ENCODE data around the gene CCDC15.

CCDC15 gene

GRCh38 chr11:124930799-124931198 is 23.2 kb upstream of the CCDC15 start:
- DNase-seq = no peak
- TF ChIP-seq GATA1 (IDR thresholded peaks at IDR 0.05; ENCODE audit: low read depth, low read length) (no peak), POLR2A (IDR thresholded peaks at IDR 0.05; ENCODE audit: low read length) (no peak)

GRCh38 chr11:124934862-124935547 is 19.0 kb upstream of the CCDC15 start:
- DNase-seq = no peak
- no peak for TF ChIP-seq POLR2A (IDR thresholded peaks at IDR 0.05; ENCODE audit: low read length)
- TF ChIP-seq GATA1 (IDR thresholded peaks at IDR 0.05; ENCODE audit: low read depth, low read length) = no peak

- TF ChIP-seq GATA1 (IDR thresholded peaks at IDR 0.05; ENCODE audit: low read depth, low read length) (no peak), POLR2A (IDR thresholded peaks at IDR 0.05; ENCODE audit: low read length) (no peak)
Measured at GRCh38 chr11:124935548-124936514, 18.2 kb upstream of the CCDC15 start, which contains the start of gene HEPACAM. TSS of gene HEPACAM (minus strand) at chr11:124936047. CDS start at chr11:124936006, 41 bp downstream.

GRCh38 chr11:124937336-124937935 is 16.6 kb upstream of the CCDC15 start:
- no peak for DNase-seq
- TF ChIP-seq POLR2A (IDR thresholded peaks at IDR 0.05; ENCODE audit: low read length) (no peak), GATA1 (IDR thresholded peaks at IDR 0.05; ENCODE audit: low read depth, low read length) (no peak)

More at GRCh38 chr11:124935548-124936514, 18.2 kb upstream of the CCDC15 start, which contains the start of gene HEPACAM:
- DNase-seq = no peak

GRCh38 chr11:124938206-124938765 is 15.7 kb upstream of the CCDC15 start:
- DNase-seq = no peak
- TF ChIP-seq GATA1 (IDR thresholded peaks at IDR 0.05; ENCODE audit: low read depth, low read length) (no peak), POLR2A (IDR thresholded peaks at IDR 0.05; ENCODE audit: low read length) (no peak)

GRCh38 chr11:124938970-124939369 is 15.0 kb upstream of the CCDC15 start:
- TF ChIP-seq GATA1 (IDR thresholded peaks at IDR 0.05; ENCODE audit: low read depth, low read length) (no peak), POLR2A (IDR thresholded peaks at IDR 0.05; ENCODE audit: low read length) (no peak)
- DNase-seq = no peak

GRCh38 chr11:124941703-124942102 is 12.3 kb upstream of the CCDC15 start:
- TF ChIP-seq GATA1 (IDR thresholded peaks at IDR 0.05; ENCODE audit: low read depth, low read length) (no peak), POLR2A (IDR thresholded peaks at IDR 0.05; ENCODE audit: low read length) (no peak)
- no peak for DNase-seq

- no peak for TF ChIP-seq GATA1 (IDR thresholded peaks at IDR 0.05; ENCODE audit: low read depth, low read length)
- TF ChIP-seq POLR2A (IDR thresholded peaks at IDR 0.05; ENCODE audit: low read length) = no peak
- no peak for DNase-seq
Measured at GRCh38 chr11:124942466-124943253, 11.3 kb upstream of the CCDC15 start.

GRCh38 chr11:124943254-124943616 is 10.8 kb upstream of the CCDC15 start:
- no peak for DNase-seq
- TF ChIP-seq GATA1 (IDR thresholded peaks at IDR 0.05; ENCODE audit: low read depth, low read length) (no peak), POLR2A (IDR thresholded peaks at IDR 0.05; ENCODE audit: low read length) (no peak)

GRCh38 chr11:124943741-124944140 is 10.3 kb upstream of the CCDC15 start:
- TF ChIP-seq POLR2A (IDR thresholded peaks at IDR 0.05; ENCODE audit: low read length) (no peak), GATA1 (IDR thresholded peaks at IDR 0.05; ENCODE audit: low read depth, low read length) (no peak)
- no peak for DNase-seq

GRCh38 chr11:124944565-124944964 is 9.4 kb upstream of the CCDC15 start:
- no peak for TF ChIP-seq POLR2A (IDR thresholded peaks at IDR 0.05; ENCODE audit: low read length)
- TF ChIP-seq GATA1 (IDR thresholded peaks at IDR 0.05; ENCODE audit: low read depth, low read length) = no peak
- no peak for DNase-seq

GRCh38 chr11:124945826-124946225 is 8.2 kb upstream of the CCDC15 start:
- TF ChIP-seq GATA1 (IDR thresholded peaks at IDR 0.05; ENCODE audit: low read depth, low read length) = no peak
- TF ChIP-seq POLR2A (IDR thresholded peaks at IDR 0.05; ENCODE audit: low read length) = no peak
- DNase-seq = no peak

GRCh38 chr11:124946735-124947141 is 7.3 kb upstream of the CCDC15 start:
- no peak for TF ChIP-seq GATA1 (IDR thresholded peaks at IDR 0.05; ENCODE audit: low read depth, low read length)
- no peak for TF ChIP-seq POLR2A (IDR thresholded peaks at IDR 0.05; ENCODE audit: low read length)

More at GRCh38 chr11:124946735-124947141, 7.3 kb upstream of the CCDC15 start:
- DNase-seq = peak; percentile 6 to 15
